T-helper 1 cell treated with Interleukin-12 subunit alpha and Interleukin-12 subunit beta and Interleukin-4 antibody, amounts not matched to agents 30 μg/mL and 1 μg/mL, for 36 hours (primary cell): ENCODE data around the gene STUM.
"Not testable (repeated sequence)": the region's sequence is repeated elsewhere in the genome, so short reads cannot be mapped to it uniquely, and the experiment has no call there.

Source experiments
- H3K27ac Mint-ChIP-seq: one replicate; pipeline ENCODE4 v1.8.0; 2021; ENCODE audit warnings: mild to moderate bottlenecking, mixed read lengths
- H3K27me3 Mint-ChIP-seq: one replicate; pipeline ENCODE4 v1.8.0; 2021; ENCODE audit warnings: low read depth, mixed read lengths
- H3K36me3 Mint-ChIP-seq: one replicate; pipeline ENCODE4 v1.8.0; 2021; ENCODE audit warnings: low read depth, mixed read lengths
- H3K4me1 Mint-ChIP-seq: one replicate; pipeline ENCODE4 v1.8.0; 2021; ENCODE audit warnings: low read depth, mixed read lengths
- H3K4me3 Mint-ChIP-seq: one replicate; pipeline ENCODE4 v1.8.0; 2021; ENCODE audit warnings: mild to moderate bottlenecking, moderate library complexity, mixed read lengths
- H3K9me3 Mint-ChIP-seq: one replicate; pipeline ENCODE4 v1.8.0; 2021; ENCODE audit warnings: mixed read lengths

Gene STUM

GRCh38 chr1:226633541-226634165 lies 85.1 kb downstream of the STUM start:
- no peaks in the 10 kb centered on the region for H3K9me3 Mint-ChIP-seq
- no peak overlapping the region for H3K4me3 Mint-ChIP-seq
- H3K27ac Mint-ChIP-seq: no peak overlapping the region
- peaks cover 32% of the 10 kb centered on the region for H3K4me1 Mint-ChIP-seq
- no peaks in the 10 kb centered on the region for H3K27me3 Mint-ChIP-seq
- peaks cover 37% of the 10 kb centered on the region for H3K36me3 Mint-ChIP-seq

GRCh38 chr1:226634166-226634588 lies 85.6 kb downstream of the STUM start:
- Mint-ChIP-seq H3K27ac (peak overlapping the region; percentile 73), H3K9me3 (no peaks in the 10 kb centered on the region), H3K27me3 (no peaks in the 10 kb centered on the region), H3K4me3 (peak overlapping the region; percentile 49), H3K4me1 (peaks cover 32% of the 10 kb centered on the region), H3K36me3 (peaks cover 39% of the 10 kb centered on the region)

GRCh38 chr1:226634611-226635246 lies 86.2 kb downstream of the STUM start:
- H3K4me1 Mint-ChIP-seq: peaks cover 32% of the 10 kb centered on the region
- H3K36me3 Mint-ChIP-seq: peaks cover 42% of the 10 kb centered on the region
- peak overlapping the region; percentile 79 for H3K27ac Mint-ChIP-seq
- no peaks in the 10 kb centered on the region for H3K27me3 Mint-ChIP-seq
- H3K9me3 Mint-ChIP-seq: no peaks in the 10 kb centered on the region
- H3K4me3 Mint-ChIP-seq: peak overlapping the region; percentile 62

DNA sequence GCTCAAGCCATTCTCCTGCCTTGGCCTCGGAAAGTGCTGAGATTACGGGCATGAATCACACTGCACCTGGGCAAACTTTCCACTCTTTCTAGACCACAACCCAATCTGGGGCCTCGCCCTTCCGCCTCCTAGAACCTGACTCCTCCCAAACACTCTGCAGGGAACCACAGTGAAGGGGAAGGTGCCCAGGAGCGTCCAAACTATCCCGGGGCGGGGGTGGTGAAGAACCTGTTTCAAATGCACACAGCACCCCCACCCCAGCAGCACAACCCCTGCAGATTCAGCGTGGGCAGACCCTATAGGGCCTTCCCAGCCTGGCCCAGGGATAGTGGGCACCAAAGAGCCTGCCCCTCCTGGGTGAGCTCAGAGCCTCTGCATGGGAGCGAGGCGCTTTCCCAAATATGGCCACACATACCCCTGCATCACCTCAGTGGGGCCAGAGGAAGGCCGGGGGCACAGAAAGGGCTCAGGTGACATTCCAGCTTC lies 86.9 kb downstream of the STUM start:
- Mint-ChIP-seq H3K9me3 (no peaks in the 10 kb centered on the region), H3K27me3 (no peaks in the 10 kb centered on the region), H3K27ac (peak overlapping the region; percentile 79), H3K36me3 (peaks cover 42% of the 10 kb centered on the region), H3K4me1 (peaks cover 33% of the 10 kb centered on the region), H3K4me3 (peak overlapping the region; percentile 62)

GRCh38 chr1:226636847-226637096 lies 88.2 kb downstream of the STUM start:
- H3K36me3 Mint-ChIP-seq: peaks cover 40% of the 10 kb centered on the region
- no peak overlapping the region for H3K27ac Mint-ChIP-seq
- no peaks in the 10 kb centered on the region for H3K27me3 Mint-ChIP-seq
- peaks cover 31% of the 10 kb centered on the region for H3K4me1 Mint-ChIP-seq
- no peak overlapping the region for H3K4me3 Mint-ChIP-seq
- no peaks in the 10 kb centered on the region for H3K9me3 Mint-ChIP-seq

DNA sequence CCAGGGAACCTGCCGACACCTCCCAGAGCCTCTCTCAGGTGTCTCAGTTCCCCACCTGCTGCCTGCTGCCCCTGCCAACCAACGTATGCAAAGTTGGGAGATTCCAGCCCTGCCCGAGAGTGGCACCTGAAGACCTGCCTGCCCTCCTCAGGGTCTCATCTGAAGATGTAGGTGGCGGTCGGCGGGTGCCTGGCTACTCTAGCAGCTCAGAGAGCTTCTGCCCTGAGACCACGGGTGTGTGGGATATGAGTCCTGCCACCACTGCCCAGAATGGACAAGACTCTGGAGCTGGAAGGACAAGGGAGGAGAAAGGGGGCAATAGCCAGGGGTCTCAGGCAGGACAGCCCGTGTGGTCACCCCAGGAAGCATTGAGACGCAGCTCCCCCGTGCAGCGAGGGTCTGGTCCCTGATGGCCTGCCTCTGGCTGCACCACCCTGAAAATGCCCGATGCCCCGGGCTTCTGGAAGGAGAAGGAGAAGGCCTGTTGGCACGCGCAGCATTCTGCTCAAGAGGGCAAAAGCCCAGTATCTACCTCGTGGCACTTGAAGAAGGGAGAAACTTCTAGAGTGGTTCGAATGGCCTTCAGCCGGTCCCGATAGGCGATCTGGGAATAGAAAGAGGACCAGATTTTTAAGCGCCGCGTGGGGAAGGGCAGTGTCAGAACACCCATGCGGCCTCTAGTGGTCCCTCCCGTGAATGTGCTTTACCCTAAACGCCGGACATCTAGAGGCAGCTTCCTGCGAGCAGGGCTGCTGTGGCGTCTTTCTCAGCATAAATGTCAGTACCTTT lies 88.8 kb downstream of the STUM start:
- Mint-ChIP-seq H3K4me1 (peaks cover 33% of the 10 kb centered on the region), H3K36me3 (peaks cover 36% of the 10 kb centered on the region), H3K9me3 (no peaks in the 10 kb centered on the region), H3K27ac (no peak overlapping the region), H3K27me3 (no peaks in the 10 kb centered on the region), H3K4me3 (no peak overlapping the region)

DNA sequence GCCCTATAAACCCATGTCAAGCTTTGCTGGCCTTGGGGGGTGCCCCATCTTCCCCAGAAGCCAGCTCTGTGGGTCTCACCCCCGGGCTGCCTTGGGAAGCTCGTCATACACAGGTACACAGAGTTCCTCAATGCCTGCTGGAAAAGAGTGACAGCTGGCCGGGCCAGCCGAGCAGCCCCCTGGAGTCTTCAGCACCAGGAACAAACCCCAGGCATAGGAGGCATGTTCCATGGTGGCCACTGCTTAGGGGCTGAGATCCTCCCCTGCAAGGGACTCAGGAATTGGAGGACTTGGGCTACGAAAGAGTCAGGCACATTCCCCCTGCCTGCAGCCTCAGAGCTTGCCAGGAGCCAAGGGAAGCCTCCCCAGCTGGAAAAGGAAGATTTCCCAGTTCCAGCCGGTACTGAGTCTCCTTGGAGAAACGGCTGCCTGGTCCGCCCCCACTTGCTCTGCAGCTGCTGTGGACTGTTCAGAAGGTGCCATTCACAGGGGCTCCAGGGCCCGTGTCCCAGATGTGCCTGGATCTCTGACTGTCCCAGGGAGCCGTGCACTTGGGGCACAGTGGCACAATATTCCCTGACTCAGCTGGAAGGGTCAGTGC lies 89.5 kb downstream of the STUM start:
- Mint-ChIP-seq H3K4me1 (peaks cover 31% of the 10 kb centered on the region), H3K9me3 (no peaks in the 10 kb centered on the region), H3K36me3 (peaks cover 35% of the 10 kb centered on the region), H3K27me3 (no peaks in the 10 kb centered on the region), H3K4me3 (no peak overlapping the region), H3K27ac (no peak overlapping the region)

- H3K4me3 Mint-ChIP-seq: no peak overlapping the region
- peaks cover 38% of the 10 kb centered on the region for H3K36me3 Mint-ChIP-seq
- no peaks in the 10 kb centered on the region for H3K9me3 Mint-ChIP-seq
- peak overlapping the region; percentile 26 for H3K27ac Mint-ChIP-seq
- H3K4me1 Mint-ChIP-seq: peaks cover 31% of the 10 kb centered on the region
- H3K27me3 Mint-ChIP-seq: no peaks in the 10 kb centered on the region
Measured at GRCh38 chr1:226638608-226639007, 90.0 kb downstream of the STUM start.

DNA sequence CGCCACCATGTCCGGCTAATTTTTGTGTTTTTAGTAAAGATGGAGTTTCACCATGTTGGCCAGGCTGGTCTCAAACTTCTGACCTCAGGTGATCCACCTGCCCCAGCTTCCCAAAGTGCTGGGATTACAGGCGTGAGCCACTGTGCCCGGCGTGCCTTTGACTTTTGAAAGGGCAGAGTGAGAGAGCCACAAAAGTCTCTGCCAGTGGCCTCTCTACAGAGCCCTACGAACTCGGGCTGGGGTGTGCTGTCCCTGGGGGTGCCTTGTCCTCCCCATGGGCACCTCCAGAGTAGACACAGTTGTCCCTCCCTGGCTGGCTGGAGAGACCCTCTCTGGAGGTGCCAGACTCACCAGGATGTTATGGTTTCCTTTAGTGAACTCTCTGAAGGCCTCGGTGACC lies 90.6 kb downstream of the STUM start:
- peaks cover 35% of the 10 kb centered on the region for H3K4me1 Mint-ChIP-seq
- peaks cover 38% of the 10 kb centered on the region for H3K36me3 Mint-ChIP-seq
- H3K27ac Mint-ChIP-seq: peak overlapping the region; percentile 26
- not testable (repeated sequence) for H3K9me3 Mint-ChIP-seq, H3K27me3 Mint-ChIP-seq, H3K4me3 Mint-ChIP-seq

DNA sequence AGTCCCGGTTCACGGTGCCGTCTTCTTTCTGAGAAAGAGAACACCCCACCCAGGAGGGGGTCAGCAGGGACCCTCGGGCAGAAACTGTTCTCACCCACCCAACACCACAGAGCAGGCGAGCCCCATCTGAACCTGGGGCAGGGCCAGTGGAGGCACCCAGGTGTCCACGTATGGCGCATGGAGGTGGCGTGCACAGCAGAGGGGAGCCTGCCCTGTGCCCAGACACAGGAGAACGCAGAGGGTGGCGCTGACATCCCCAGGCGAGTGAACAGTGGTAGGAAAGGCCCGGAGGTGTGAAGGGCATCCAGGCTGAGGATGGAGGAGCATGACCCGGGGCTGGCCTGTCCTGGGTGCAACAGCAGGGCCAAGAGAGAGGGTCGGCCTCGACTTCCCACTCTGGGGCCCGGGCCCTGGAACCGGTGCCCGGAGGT lies 91.1 kb downstream of the STUM start:
- no peak overlapping the region for H3K27ac Mint-ChIP-seq

GRCh38 chr1:226640321-226641136 lies 92.0 kb downstream of the STUM start:
- Mint-ChIP-seq H3K27me3 (no peaks in the 10 kb centered on the region), H3K4me1 (peaks cover 36% of the 10 kb centered on the region), H3K4me3 (no peak overlapping the region), H3K9me3 (no peaks in the 10 kb centered on the region), H3K36me3 (peaks cover 29% of the 10 kb centered on the region), H3K27ac (no peak overlapping the region)

More for the DNA sequence above, 91.1 kb downstream of the STUM start:
- H3K4me1 Mint-ChIP-seq: peaks cover 37% of the 10 kb centered on the region
- no peaks in the 10 kb centered on the region for H3K9me3 Mint-ChIP-seq
- H3K4me3 Mint-ChIP-seq: no peak overlapping the region
- H3K27me3 Mint-ChIP-seq: no peaks in the 10 kb centered on the region
- peaks cover 35% of the 10 kb centered on the region for H3K36me3 Mint-ChIP-seq

DNA sequence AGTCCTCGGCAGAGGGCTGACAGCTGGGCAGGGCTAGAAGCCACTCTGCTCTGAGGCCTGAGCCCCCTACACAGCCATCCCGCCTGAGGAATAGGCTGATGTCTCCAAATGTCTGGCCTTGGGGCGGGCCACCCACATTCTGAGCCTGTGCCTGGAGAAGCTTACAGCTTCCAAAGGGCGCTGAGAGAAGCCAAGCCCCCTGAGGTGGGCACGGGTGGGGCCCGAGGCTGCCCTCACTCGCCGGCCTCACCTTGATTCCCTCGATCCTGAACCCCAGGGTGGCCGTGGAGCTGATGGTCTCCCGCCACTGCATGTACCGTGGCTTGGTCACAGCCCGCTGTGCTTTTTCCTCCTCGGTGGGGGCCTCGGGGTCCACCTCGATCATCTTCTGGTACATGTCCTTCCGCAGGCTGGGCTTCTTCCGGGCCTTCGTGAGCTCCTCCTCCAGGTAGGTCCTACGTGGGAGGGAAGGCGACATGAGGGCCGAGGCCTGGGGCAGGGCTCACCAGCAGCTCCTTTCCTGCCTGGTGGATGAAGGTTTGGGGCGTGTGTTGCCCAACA lies 93.2 kb downstream of the STUM start:
- peaks cover 36% of the 10 kb centered on the region for H3K36me3 Mint-ChIP-seq
- H3K27ac Mint-ChIP-seq: no peak overlapping the region
- no peaks in the 10 kb centered on the region for H3K9me3 Mint-ChIP-seq
- H3K4me3 Mint-ChIP-seq: no peak overlapping the region
- no peaks in the 10 kb centered on the region for H3K27me3 Mint-ChIP-seq
- H3K4me1 Mint-ChIP-seq: peaks cover 33% of the 10 kb centered on the region

- Mint-ChIP-seq H3K36me3 (peaks cover 37% of the 10 kb centered on the region), H3K9me3 (no peaks in the 10 kb centered on the region), H3K27ac (no peak overlapping the region), H3K4me1 (peaks cover 32% of the 10 kb centered on the region), H3K27me3 (no peaks in the 10 kb centered on the region), H3K4me3 (no peak overlapping the region)
Measured at GRCh38 chr1:226642421-226642820, 93.9 kb downstream of the STUM start.

GRCh38 chr1:226643177-226643576 lies 94.6 kb downstream of the STUM start:
- H3K27ac Mint-ChIP-seq: peak overlapping the region; percentile 84
- H3K36me3 Mint-ChIP-seq: peaks cover 39% of the 10 kb centered on the region
- no peaks in the 10 kb centered on the region for H3K27me3 Mint-ChIP-seq
- H3K9me3 Mint-ChIP-seq: no peaks in the 10 kb centered on the region
- H3K4me1 Mint-ChIP-seq: peaks cover 33% of the 10 kb centered on the region
- peak overlapping the region; percentile 58 for H3K4me3 Mint-ChIP-seq
